Activated CD4-positive, alpha-beta T cell treated with anti-CD3 and anti-CD28 coated beads for 4 hours (primary cell): ENCODE data around the gene ITPK1.

Experiments used
- DNase-seq, 2 donors: peaks; one replicate each; pipeline ENCODE4 v3.0.0-alpha.2; 2020

The ITPK1 gene

DNA sequence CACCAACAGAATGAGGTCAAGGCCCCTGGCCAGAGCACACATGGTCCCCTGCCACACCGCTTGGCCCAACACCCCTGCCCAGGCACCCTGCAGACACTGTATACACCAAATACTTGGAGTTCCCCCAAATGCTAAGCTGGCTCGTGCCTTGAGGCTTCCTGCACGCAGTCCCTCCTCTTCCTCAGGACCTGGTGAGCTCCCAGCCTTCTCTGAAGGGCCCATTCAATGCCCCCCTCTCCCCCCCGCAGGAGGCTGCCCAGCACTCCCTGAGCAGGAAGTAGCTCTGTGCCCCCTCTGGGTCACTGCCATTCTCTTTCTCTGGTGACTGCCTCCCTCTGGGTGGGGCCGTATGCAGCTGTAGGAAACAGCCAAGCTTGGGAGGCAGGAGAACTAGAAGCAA lies 75.3 kb downstream of the ITPK1 start:
- DNase-seq, result no peak

- DNase-seq, result no peak
Measured at GRCh38 chr14:93039649-93040315, 75.9 kb downstream of the ITPK1 start.

DNA sequence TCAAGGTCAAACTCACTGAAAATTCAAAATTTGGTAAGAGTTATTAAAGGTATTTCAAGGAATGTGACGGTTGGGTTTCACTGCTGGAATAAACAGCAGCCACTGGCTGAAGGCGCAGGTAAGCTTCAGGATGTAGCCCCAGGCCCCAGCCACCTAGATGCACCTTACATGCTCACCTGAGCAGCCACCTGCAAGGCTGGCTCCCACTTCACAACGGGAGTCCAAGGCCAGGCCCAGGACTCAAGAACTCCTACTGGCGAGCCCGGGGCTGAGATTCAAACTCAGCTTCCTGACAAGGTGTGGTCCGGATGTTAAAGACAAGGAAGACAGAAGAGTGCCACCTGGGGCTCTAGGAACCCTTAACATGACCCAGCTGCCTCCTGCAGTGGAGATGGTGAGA lies 78.4 kb downstream of the ITPK1 start:
- no peak for DNase-seq

DNA sequence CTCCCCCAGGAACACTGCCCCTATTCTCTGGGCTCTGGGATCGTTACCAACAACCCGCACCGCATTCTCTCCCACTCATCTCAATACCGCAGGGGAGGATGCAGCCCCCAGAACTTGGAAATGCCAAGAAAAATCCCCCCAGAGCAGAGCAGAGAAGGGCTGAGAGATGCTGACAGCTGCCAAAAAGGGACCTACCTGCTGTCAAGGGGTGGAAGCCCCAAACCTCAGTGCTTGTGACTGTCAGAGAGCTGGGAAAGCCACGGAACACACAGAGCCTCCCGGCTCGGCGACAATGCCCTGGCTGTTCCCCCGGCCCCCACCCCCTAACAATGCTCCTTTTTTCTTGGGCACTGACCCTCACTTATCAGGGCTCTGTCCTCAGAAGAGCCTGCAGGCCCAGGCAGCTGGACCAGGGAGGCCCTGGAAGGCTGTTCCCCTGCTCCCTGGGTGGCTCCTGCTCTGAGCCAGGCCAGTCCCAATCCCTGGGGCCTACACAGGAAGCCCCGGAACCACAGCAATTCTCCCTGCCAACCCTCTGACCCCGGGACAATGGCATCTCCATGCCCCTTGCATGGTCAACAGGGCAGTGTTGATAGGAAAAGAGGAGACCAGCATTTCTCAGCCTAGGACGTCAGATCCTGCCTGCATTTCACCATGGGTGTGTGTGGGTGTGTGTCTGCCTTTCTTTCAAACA lies 78.9 kb downstream of the ITPK1 start:
- DNase-seq, result no peak

DNA sequence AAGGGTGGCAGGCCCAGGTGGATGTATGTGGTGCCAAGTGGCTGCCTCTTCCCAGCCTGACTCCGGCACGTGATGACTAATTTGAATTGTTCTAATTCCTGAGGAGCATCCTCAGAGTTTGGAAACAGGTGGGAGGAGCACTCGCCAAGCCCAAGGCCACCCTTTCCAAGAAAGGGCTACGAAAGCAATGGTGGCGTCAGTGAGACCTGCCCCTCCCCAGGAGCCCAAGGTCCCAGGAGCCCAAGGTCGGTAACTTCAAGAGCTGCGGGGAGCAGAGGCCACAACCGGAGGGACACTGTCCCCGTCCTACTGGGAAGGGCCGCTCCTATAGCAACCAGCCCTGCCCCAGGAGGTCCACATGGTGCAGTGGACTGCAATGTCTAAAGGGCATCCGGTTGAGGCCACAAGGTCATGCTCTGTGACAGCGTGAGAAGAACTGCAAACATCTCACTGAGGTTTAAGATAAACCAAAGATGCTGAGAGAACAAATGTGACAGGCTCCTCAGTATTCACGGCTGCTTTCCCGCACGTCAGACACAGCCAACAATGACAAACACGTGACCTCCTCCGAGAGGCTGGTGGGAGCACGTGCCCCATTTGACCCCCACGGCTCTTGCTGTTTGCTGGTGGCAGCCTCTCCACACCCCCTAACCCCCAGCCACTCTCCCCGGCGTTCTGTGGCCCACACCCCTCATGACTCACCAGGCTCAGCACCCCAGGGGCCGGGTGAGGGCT lies 79.6 kb downstream of the ITPK1 start:
- no peak for DNase-seq

GRCh38 chr14:93035585-93035916 lies 80.2 kb downstream of the ITPK1 start:
- no peak for DNase-seq

- no peak for DNase-seq
Measured at GRCh38 chr14:93034671-93034994, 81.1 kb downstream of the ITPK1 start.

DNA sequence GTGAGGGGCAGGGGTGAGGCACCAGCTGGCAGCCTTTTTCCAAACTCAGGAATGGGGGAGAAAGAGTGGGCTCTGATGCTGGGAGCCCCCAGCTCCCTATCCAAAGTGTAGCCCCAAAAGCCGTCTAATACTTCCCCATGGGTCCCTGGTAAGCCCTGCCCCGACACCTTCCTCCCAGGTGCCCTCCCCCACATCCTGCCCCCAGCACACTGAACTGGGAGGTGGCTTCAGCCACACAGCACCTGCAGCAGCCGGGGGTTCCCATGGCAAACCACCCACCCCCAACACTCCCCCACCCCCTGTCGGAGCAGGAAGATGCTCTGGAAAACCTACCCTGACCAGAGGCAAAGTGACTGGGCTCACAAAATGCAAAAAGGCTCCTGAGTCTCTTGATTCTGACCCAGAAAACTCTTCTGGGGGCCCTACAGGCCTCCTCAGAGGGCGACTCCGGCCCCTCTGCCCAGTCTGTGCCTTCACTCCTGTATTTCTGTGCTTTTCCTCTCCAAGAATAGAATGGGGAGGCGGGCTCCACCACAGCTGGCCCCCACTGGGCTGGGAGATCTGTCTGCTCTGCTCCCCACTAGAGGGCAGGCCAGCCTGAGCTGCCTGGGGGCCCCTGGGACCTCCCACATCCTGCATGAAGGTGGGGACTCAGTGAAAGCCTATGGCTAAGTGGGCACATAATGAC lies 81.6 kb downstream of the ITPK1 start:
- DNase-seq, result peak; percentile 9 to 18

- DNase-seq, result no peak
Measured at GRCh38 chr14:93033084-93033982, 82.4 kb downstream of the ITPK1 start.

DNA sequence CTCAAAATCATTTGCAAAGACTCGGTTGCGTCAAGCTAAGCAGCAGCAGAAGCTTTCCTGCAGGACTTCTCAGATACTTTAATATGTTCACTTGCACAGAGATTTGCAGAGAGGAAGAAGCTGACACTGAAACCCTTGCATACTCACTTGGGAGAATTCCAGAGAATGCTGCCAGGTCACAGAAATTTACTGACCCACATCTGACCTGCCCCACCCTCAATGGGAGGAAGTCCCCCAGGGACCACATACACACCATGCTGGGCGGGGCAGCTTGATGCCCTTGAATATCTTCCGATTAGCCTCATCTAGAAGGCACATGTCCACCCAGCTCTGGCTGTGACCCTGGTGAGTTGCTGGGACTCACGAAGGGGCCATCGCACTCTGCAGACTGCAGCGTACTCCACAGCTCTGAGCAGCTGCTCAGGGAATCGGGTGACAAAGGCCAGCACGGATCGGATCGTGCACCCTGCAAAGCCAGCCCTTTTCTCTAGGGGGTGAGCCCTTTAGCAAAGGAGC lies 83.2 kb downstream of the ITPK1 start:
- DNase-seq, result no peak

GRCh38 chr14:93031505-93032315 lies 84.0 kb downstream of the ITPK1 start:
- DNase-seq, result no peak

- no peak for DNase-seq
Measured at GRCh38 chr14:93030761-93031160, 85.0 kb downstream of the ITPK1 start.

- DNase-seq, result no peak
Measured at GRCh38 chr14:93029911-93030508, 85.7 kb downstream of the ITPK1 start.

DNA sequence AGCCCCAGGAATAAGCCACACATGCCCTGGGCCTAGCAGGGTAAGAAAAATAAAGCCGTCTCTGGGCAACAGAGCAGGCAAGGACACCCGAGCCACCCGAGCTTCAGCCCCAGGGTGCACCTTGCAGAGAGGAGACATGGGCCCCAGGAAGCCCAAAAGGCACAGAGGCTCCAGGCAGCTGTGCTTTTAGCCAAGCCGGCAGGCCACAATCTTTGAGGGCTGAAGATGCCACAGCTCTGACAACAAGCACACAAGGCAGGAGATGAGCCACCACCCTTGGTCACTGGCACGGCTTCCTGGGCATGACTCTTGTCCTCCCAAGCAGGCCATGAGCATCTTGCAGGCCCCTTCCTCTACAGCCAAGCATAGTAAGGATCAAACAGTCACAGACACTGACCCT lies 86.3 kb downstream of the ITPK1 start:
- no peak for DNase-seq

DNA sequence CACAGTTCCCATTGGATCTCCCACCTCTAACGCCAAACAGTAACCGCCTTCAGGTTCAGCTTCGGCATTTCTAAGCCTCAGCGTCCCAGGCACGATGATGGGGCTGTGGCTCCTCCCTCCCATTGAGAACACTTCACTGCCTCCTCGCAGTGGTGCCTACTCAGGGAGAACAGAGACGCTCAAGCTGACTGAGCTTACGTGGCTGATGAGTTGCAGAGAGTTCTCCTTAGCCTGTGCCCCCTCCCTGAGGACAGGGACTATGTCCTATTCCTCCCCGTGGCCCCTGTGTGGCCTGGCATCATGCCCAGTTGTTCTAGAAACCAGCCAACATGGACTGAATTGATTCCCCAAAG lies 87.0 kb downstream of the ITPK1 start:
- DNase-seq, result no peak

DNA sequence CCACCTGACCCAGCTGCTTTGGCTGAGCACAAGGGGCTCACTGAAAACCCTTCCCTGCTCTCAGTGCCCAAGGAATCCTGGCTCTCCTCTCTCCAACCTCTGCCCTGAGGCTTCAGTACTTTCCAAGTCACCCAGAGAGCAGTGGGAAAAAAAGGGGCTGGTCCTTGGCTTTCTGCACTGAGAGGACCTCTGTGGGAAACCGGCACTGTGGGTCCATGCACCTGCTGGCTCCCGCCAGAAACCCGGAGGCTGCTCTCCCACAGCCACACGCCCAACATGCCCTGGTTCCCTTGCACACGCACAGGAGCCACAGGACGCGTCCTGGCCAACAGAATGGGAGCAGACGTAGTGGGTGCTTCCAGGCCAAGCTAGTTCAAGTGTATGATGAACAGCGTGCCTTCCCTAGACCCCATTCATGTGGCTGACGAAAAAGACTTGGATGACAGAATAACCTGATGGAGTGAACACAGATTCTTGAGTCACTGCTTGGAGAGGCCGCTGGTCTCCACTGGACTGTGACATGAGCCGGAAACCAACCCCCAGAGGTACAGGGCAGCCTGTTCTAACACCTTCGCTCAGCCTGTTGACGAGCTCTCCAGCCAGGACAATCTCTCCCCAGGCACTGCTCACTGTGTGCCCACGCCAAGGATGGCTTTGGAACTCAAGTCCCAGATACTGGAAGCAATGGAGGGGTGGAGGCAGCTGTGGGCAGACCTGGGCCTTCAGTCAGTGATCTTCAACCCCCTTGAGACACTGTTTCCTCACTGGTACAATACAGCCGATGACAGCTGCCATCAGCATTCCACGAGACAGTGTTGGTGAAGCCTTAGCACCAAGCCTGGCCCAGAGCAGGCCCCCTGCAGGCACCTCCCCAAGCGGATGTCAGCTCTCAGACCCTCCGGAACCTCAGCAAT lies 87.7 kb downstream of the ITPK1 start:
- no peak for DNase-seq

- DNase-seq, result no peak
Measured at GRCh38 chr14:93026339-93026738, 89.4 kb downstream of the ITPK1 start.

DNA sequence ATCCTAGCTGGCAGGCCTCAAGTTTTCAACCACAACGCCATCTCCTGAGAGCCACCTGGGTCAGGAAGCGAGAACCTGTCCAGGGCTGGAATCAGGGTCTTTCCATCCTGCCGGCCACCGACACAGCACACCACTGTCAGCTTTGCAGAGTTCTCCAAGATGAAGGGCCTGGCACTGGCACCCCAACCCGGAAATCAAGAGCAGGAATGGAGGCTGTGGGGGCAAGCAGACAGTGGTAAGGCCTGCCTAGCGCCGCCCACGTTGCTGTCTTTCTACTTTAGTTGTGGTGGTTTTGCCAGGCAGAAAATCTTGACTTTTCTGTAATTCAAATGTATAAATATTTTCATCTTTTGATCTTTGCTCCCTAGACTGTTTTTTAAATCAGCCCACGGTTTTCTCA lies 90.7 kb downstream of the ITPK1 start:
- DNase-seq, result no peak

GRCh38 chr14:93024493-93024892 lies 91.2 kb downstream of the ITPK1 start:
- DNase-seq, result no peak

- DNase-seq, result no peak
Measured at GRCh38 chr14:93023802-93024434, 91.8 kb downstream of the ITPK1 start.
